HG03025 (cell line): ENCODE results near the gene RBMS3.
"Not testable (repeated sequence)": the region's sequence is repeated elsewhere in the genome, so short reads cannot be mapped to it uniquely, and the experiment has no call there.

Experiments
- ATAC-seq: cut with Tn5 transposase; IDR thresholded peaks from one replicate; pipeline ENCODE4 v1.9.1; 2021; ENCODE audit warnings: mild to moderate bottlenecking, moderate library complexity; ENCODE audit not compliant: unreplicated experiment, low FRiP score

RBMS3 gene

GRCh38 chr3:30035935-30036567 lies 755.2 kb downstream of the RBMS3 start:
- no peak for ATAC-seq

- no peak for ATAC-seq
These were observed 759.3 kb downstream of the RBMS3 start for GRCh38 chr3:30040126-30040525.

GRCh38 chr3:30041481-30041880 lies 760.6 kb downstream of the RBMS3 start:
- ATAC-seq = not testable (repeated sequence)

GRCh38 chr3:30042274-30042859 lies 761.5 kb downstream of the RBMS3 start:
- no peak for ATAC-seq

GRCh38 chr3:30042916-30043555 lies 762.2 kb downstream of the RBMS3 start:
- no peak for ATAC-seq

- ATAC-seq = no peak
These were observed 763.6 kb downstream of the RBMS3 start for GRCh38 chr3:30044515-30044914.

GRCh38 chr3:30048431-30048830 lies 767.6 kb downstream of the RBMS3 start:
- no peak for ATAC-seq

GRCh38 chr3:30050116-30050515 lies 769.2 kb downstream of the RBMS3 start:
- ATAC-seq = not testable (repeated sequence)

GRCh38 chr3:30059240-30059639 lies 778.4 kb downstream of the RBMS3 start:
- ATAC-seq = no peak
